Gastroesophageal sphincter (tissue), 3 donors: ENCODE results near the gene SNCG.
"Not testable (repeated sequence)": the region's sequence is repeated elsewhere in the genome, so short reads cannot be mapped to it uniquely, and the experiment has no call there.

ENCODE experiments used
- POLR2A ChIP-seq, 2 donors: fragments of 450-650 bp; IDR thresholded peaks; one replicate each; pipeline ENCODE4 v1.6.1; 2017; ENCODE audit warnings: antibody characterized with exemption in 2 of 2, mild to moderate bottlenecking in 2 of 2, moderate library complexity in 1 of 2
- POLR2AphosphoS5 ChIP-seq: sonication (generic); formaldehyde crosslinking; IDR thresholded peaks from one replicate; pipeline ENCODE4 v1.6.1; 2017; ENCODE audit warnings: antibody characterized with exemption
- TF ChIP-seq, protein P1 (sequence below), 4 experiments: fragments of 200-600 bp in 2 of 4; fragments of 450-650 bp in 2 of 4; sonication (generic) in 1 of 4; IDR thresholded peaks; one replicate each; pipeline ENCODE4 v1.5.1; 2017 to 2019; ENCODE audit warnings: antibody characterized with exemption in 4 of 4, mild to moderate bottlenecking in 2 of 4, moderate library complexity in 2 of 4

DNA sequence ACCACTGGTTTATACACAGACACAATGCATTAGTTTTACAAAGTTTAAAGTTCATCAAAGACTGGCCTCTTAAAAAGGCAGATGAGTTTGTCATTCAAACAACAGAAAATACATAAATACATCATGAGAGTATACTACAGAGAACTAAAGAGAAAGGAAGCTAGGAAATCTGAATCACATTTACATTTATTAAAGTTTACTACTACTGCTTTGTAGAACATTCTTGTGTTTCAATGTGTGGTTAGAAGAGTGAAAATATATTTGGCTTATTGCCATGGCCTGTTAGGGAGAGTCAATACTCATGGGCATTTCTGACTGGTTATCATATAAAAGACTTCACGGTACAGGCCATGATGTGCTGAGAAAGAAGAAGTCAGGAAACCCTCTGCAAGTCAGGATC is 48.7 kb downstream of the SNCG start:
- TF ChIP-seq POLR2AphosphoS5; POLR2A (IDR thresholded peaks at IDR 0.05): not testable (repeated sequence)
- TF ChIP-seq, protein P1, sequence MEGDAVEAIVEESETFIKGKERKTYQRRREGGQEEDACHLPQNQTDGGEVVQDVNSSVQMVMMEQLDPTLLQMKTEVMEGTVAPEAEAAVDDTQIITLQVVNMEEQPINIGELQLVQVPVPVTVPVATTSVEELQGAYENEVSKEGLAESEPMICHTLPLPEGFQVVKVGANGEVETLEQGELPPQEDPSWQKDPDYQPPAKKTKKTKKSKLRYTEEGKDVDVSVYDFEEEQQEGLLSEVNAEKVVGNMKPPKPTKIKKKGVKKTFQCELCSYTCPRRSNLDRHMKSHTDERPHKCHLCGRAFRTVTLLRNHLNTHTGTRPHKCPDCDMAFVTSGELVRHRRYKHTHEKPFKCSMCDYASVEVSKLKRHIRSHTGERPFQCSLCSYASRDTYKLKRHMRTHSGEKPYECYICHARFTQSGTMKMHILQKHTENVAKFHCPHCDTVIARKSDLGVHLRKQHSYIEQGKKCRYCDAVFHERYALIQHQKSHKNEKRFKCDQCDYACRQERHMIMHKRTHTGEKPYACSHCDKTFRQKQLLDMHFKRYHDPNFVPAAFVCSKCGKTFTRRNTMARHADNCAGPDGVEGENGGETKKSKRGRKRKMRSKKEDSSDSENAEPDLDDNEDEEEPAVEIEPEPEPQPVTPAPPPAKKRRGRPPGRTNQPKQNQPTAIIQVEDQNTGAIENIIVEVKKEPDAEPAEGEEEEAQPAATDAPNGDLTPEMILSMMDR (IDR thresholded peaks at IDR 0.05) = not testable (repeated sequence)
